ENCODE results near the gene TMEM238.

TMEM238 gene

DNA sequence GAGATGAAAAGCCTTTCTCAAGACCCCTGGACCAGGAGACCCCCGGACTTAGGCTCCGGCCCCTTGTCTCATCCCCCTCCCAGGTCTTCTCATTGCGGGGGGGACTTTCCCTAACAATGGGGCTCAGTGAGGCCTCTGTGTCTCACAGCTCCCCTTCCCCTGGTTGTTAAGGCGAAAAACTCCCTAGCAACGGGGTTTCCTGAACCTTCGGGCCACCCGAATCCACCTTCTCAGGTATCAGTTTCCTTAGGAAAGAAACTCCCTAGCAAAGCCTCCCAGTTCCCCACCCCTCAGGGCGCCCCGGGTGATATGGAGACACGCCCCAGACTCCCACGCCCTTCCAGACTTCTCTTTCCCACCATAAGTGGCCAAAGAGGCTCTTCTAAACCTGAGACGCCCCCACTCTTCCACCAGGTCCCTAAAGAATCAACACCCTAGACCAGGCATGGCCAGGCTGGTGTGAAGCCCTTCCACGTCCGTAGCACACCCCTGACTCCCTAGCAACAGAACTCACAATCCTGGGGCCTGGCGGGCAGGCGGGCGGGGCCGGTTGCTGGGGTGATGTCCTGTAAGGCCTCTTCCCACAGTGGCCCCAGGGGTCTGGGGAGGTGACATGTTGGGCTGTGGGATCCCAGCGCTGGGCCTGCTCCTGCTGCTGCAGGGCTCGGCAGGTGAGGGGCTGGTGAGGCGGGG, 7.7 kb downstream of the TMEM238 start, which contains the start of gene TMEM190:
Gene TMEM190, plus strand, starts transcription at position 586 of the 693 bp plus-strand sequence. Its CDS starts 28 bp downstream, at position 614.
- DNase-seq (ENCODE audit: low read depth, low spot score) = no peak
- TF ChIP-seq POLR2AphosphoS5 (IDR thresholded peaks at IDR 0.05; ENCODE audit: borderline replicate concordance, low read depth, low read length) (no peak), FOXP2 (optimal IDR thresholded peaks at IDR 0.05; ENCODE audit: control extremely low read depth, extremely low read length, insufficient read depth) (no peak), EZH2 (IDR thresholded peaks at IDR 0.05) (no peak)
- Histone ChIP-seq H3K36me3 (ENCODE audit: insufficient read depth, low read length) (no peaks in the 10 kb centered on the region), H3K9me3 (ENCODE audit: low read depth, low read length) (no peaks in the 10 kb centered on the region), H3K27ac (no peak within 1 kb of the TSS), H3K9ac (ENCODE audit: insufficient read length) (no peak within 1 kb of the TSS), H3K4me3 (no peak within 1 kb of the TSS)

DNA sequence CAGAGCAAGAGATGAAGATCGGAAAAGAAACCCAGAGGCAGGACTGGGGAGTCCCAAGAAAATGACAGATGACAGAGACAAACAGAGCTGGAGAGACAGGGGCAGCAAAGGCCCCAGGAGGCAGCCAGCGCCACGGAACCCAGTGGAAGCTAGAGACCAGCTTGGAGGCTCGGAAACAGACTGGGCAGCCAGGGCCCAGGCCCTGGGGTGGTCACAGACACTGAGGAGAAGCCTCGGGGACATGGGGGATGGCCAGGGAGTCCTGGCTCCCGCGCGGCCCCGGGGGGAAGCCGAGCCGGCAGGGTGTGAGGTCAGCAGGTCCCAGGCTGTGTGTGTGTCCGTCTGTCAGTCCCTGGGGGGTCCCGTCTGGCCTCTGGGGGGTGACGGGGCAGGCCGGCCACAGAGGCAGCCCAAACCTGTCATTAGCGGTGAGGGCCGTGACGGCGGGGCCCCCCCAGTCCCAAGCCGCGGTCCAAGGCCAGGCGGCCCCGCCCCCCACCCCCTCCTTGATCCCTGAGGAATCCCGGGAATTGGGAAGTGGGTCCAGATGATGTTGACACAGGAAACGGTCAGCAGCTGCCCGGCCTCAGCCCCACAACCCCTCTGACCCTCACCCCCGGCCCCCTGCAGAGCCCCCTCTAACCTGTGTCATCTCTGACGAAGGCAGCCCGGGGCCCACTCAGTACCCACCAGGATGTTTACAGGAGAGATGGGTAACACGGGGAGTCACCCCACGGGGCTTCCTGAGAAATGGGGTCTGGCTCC, 9.9 kb downstream of the TMEM238 start:
- Histone ChIP-seq H3K9me3 (ENCODE audit: low read depth, low read length) (no peaks in the 10 kb centered on the region), H3K4me3 (no peak overlapping the region), H3K36me3 (ENCODE audit: insufficient read depth, low read length) (no peaks in the 10 kb centered on the region), H3K27ac (no peak overlapping the region), H3K9ac (ENCODE audit: insufficient read length) (no peak overlapping the region)
- TF ChIP-seq POLR2AphosphoS5 (IDR thresholded peaks at IDR 0.05; ENCODE audit: borderline replicate concordance, low read depth, low read length) = no peak
- no peak for TF ChIP-seq FOXP2 (optimal IDR thresholded peaks at IDR 0.05; ENCODE audit: control extremely low read depth, extremely low read length, insufficient read depth)
- TF ChIP-seq EZH2 (IDR thresholded peaks at IDR 0.05) = no peak
- no peak for DNase-seq (ENCODE audit: low read depth, low spot score)

- TF ChIP-seq POLR2AphosphoS5 (IDR thresholded peaks at IDR 0.05; ENCODE audit: borderline replicate concordance, low read depth, low read length) (no peak), FOXP2 (optimal IDR thresholded peaks at IDR 0.05; ENCODE audit: control extremely low read depth, extremely low read length, insufficient read depth) (no peak), EZH2 (IDR thresholded peaks at IDR 0.05) (no peak)
- H3K36me3 ChIP-seq (ENCODE audit: insufficient read depth, low read length) = no peaks in the 10 kb centered on the region
- no peaks in the 10 kb centered on the region for H3K9me3 ChIP-seq (ENCODE audit: low read depth, low read length)
- H3K4me3 ChIP-seq = no peak overlapping the region
- H3K9ac ChIP-seq (ENCODE audit: insufficient read length) = no peak overlapping the region
- no peak for DNase-seq (ENCODE audit: low read depth, low spot score)
- no peak overlapping the region for H3K27ac ChIP-seq
Measured at GRCh38 chr19:55373306-55373992, 10.6 kb downstream of the TMEM238 start.

GRCh38 chr19:55372316-55373081, 11.6 kb downstream of the TMEM238 start:
- Histone ChIP-seq H3K9me3 (ENCODE audit: low read depth, low read length) (no peaks in the 10 kb centered on the region), H3K9ac (ENCODE audit: insufficient read length) (no peak overlapping the region), H3K27ac (no peak overlapping the region), H3K4me3 (no peak overlapping the region), H3K36me3 (ENCODE audit: insufficient read depth, low read length) (no peaks in the 10 kb centered on the region)
- no peak for DNase-seq (ENCODE audit: low read depth, low spot score)
- TF ChIP-seq EZH2 (IDR thresholded peaks at IDR 0.05) (no peak), POLR2AphosphoS5 (IDR thresholded peaks at IDR 0.05; ENCODE audit: borderline replicate concordance, low read depth, low read length) (no peak), FOXP2 (optimal IDR thresholded peaks at IDR 0.05; ENCODE audit: control extremely low read depth, extremely low read length, insufficient read depth) (no peak)

GRCh38 chr19:55370305-55370988, 13.6 kb downstream of the TMEM238 start, which contains the start of gene IL11:
Gene IL11 (minus strand): TSS chr19:55370463. CDS start chr19:55370310, 153 bp downstream.
- H3K4me3 ChIP-seq = peak within 1 kb of the TSS; percentile 74
- no peaks in the 10 kb centered on the region for H3K36me3 ChIP-seq (ENCODE audit: insufficient read depth, low read length)
- TF ChIP-seq FOXP2 (optimal IDR thresholded peaks at IDR 0.05; ENCODE audit: control extremely low read depth, extremely low read length, insufficient read depth) (no peak), EZH2 (IDR thresholded peaks at IDR 0.05) (no peak), POLR2AphosphoS5 (IDR thresholded peaks at IDR 0.05; ENCODE audit: borderline replicate concordance, low read depth, low read length) (no peak)
- H3K9ac ChIP-seq (ENCODE audit: insufficient read length) = no peak within 1 kb of the TSS
- no peak within 1 kb of the TSS for H3K27ac ChIP-seq
- no peaks in the 10 kb centered on the region for H3K9me3 ChIP-seq (ENCODE audit: low read depth, low read length)
- DNase-seq (ENCODE audit: low read depth, low spot score) = no peak

- no peak overlapping the region for H3K27ac ChIP-seq
- H3K4me3 ChIP-seq = peak overlapping the region; percentile 74
- no peaks in the 10 kb centered on the region for H3K9me3 ChIP-seq (ENCODE audit: low read depth, low read length)
- TF ChIP-seq EZH2 (IDR thresholded peaks at IDR 0.05) = no peak
- TF ChIP-seq FOXP2 (optimal IDR thresholded peaks at IDR 0.05; ENCODE audit: control extremely low read depth, extremely low read length, insufficient read depth) = no peak
- TF ChIP-seq POLR2AphosphoS5 (IDR thresholded peaks at IDR 0.05; ENCODE audit: borderline replicate concordance, low read depth, low read length) = no peak
- no peak for DNase-seq (ENCODE audit: low read depth, low spot score)
- no peak overlapping the region for H3K9ac ChIP-seq (ENCODE audit: insufficient read length)
- no peaks in the 10 kb centered on the region for H3K36me3 ChIP-seq (ENCODE audit: insufficient read depth, low read length)
Measured at GRCh38 chr19:55369653-55370304, 14.3 kb downstream of the TMEM238 start.
